ENCODE measurements around the gene MEDAG. TPM values are rescaled to one million over a fixed set of nuclear protein-coding genes. Genes with fewer than 3 reads are reported as not detected.

Gene MEDAG
- total and polyA plus RNA-seq, 2 donors (not counting 3 experiments of a cell fraction or from before 2014, with no cell fraction given), result 27.2 TPM

DNA sequence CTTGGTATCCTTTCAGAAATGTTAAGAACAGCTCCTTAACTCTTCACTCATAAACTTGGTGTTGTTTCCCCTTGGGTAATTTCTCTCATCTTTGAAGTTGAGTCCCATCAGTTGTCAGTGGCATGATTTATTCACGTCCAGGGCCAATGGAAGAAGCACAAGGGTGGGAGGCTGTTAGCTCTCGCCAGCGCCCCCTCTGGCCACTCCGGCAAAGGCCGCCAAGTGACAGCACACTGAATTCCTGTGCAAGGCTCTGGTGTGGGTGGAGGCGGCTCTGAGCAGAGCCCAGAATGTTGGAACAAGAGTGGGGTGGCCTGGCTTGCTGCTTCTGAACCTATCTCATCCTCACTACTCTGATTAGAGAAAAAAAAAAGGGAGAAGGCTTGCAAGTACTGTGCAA lies 13.1 kb upstream of the MEDAG start:
- H3K4me3 ChIP-seq (replicated peaks in 1 of 3; ENCODE audit: insufficient read depth in 1 of 3, low read depth in 1 of 3, low read length in 3 of 3), result no peak overlapping the region
- ChIA-PET CTCF (interaction anchor here (0.8 to 2.0 kb wide), 10 partner anchors 11 to 118 kb away, joined by 3 to 7 read pairs (median 4); no protein-coding TSS in a partner anchor), POLR2A (no interaction called here)
- H3K9me1 ChIP-seq (replicated peaks; ENCODE audit: control insufficient read depth, extremely low read depth, insufficient read depth, low read length), result no peaks in the 10 kb centered on the region
- H3K9me3 ChIP-seq (replicated peaks; ENCODE audit: control insufficient read depth, insufficient read depth, low read length), result no peaks in the 10 kb centered on the region
- H2AFZ ChIP-seq (ENCODE audit: low read depth, low read length), result no peak overlapping the region
- no peak overlapping the region for H3K9ac ChIP-seq (replicated peaks; ENCODE audit: extremely low read depth, insufficient read depth, low read length)
- peaks cover 12% of the 10 kb centered on the region for H3K4me1 ChIP-seq (ENCODE audit: control insufficient read depth, extremely low read depth, insufficient read depth, low read length)
- FAIRE-seq (no peak), DNase-seq (ENCODE audit: low read depth, low spot score) (no peak)
- no peaks in the 10 kb centered on the region for H3K79me2 ChIP-seq (ENCODE audit: control insufficient read depth, insufficient read depth, low read length)
- no peak overlapping the region for H3K4me2 ChIP-seq (ENCODE audit: insufficient read depth, low read length)
- no peaks in the 10 kb centered on the region for H3K36me3 ChIP-seq (ENCODE audit: control insufficient read depth in 2 of 2, extremely low read depth in 1 of 2, insufficient read depth in 2 of 2, low read length in 2 of 2)
- TF ChIP-seq, protein P1, sequence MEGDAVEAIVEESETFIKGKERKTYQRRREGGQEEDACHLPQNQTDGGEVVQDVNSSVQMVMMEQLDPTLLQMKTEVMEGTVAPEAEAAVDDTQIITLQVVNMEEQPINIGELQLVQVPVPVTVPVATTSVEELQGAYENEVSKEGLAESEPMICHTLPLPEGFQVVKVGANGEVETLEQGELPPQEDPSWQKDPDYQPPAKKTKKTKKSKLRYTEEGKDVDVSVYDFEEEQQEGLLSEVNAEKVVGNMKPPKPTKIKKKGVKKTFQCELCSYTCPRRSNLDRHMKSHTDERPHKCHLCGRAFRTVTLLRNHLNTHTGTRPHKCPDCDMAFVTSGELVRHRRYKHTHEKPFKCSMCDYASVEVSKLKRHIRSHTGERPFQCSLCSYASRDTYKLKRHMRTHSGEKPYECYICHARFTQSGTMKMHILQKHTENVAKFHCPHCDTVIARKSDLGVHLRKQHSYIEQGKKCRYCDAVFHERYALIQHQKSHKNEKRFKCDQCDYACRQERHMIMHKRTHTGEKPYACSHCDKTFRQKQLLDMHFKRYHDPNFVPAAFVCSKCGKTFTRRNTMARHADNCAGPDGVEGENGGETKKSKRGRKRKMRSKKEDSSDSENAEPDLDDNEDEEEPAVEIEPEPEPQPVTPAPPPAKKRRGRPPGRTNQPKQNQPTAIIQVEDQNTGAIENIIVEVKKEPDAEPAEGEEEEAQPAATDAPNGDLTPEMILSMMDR (IDR thresholded peaks at IDR 0.05; ENCODE audit: extremely low read depth in 1 of 2, insufficient read depth in 1 of 2, low read depth in 1 of 2, low read length in 2 of 2), result peak; percentile 47 to 51
- TF ChIP-seq FOS (IDR thresholded peaks at IDR 0.05; ENCODE audit: borderline replicate concordance, insufficient read depth, low read length) (no peak), POLR2A (IDR thresholded peaks at IDR 0.05; ENCODE audit: low read depth, low read length) (no peak), EZH2 (IDR thresholded peaks at IDR 0.05; ENCODE audit: borderline replicate concordance, low read depth, low read length, severe bottlenecking) (no peak)
- no peak overlapping the region for H3K27ac ChIP-seq (ENCODE audit: insufficient read depth, low read depth, low read length)
- BruUV-seq (replicated peaks), result no TSS peak
- no peaks in the 10 kb centered on the region for H3K27me3 ChIP-seq (ENCODE audit: control insufficient read depth in 2 of 2, insufficient read depth in 2 of 2, low read length in 2 of 2)
- H4K20me1 ChIP-seq (replicated peaks; ENCODE audit: control insufficient read depth, extremely low read depth, insufficient read depth, low read length), result no peaks in the 10 kb centered on the region
- intact Hi-C loops (cut with micrococcal nuclease) (no loop called here), dilution Hi-C loops (cut with MboI; ENCODE audit: extremely low pct_ligation_motif_present, low sequenced_read_pairs) (no loop called here)

DNA sequence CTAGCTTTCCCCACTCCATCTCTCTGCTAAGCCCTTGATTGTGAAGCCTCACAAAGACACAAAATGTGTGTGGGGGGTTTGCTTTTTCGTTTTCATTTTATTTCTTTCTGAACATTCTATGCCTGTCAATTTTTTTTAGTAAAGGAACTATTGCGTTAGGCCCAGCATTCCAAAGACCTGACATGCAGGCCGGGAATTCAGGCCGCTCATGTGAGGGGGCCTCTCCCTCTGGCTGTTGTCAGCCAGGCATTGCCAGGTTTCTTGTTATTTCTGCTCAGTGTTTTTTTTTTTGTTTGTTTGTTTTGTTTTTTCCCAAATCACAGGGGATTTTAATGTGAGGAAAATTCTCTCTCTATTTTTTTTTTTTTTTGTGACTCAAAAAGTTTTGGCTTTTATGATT lies 10.3 kb upstream of the MEDAG start:
- Histone ChIP-seq H3K4me1 (ENCODE audit: control insufficient read depth, extremely low read depth, insufficient read depth, low read length) (peaks cover 38% of the 10 kb centered on the region), H3K27me3 (ENCODE audit: control insufficient read depth in 2 of 2, insufficient read depth in 2 of 2, low read length in 2 of 2) (no peaks in the 10 kb centered on the region), H3K4me3 (replicated peaks in 1 of 3; ENCODE audit: insufficient read depth in 1 of 3, low read depth in 1 of 3, low read length in 3 of 3) (no peak overlapping the region), H3K4me2 (ENCODE audit: insufficient read depth, low read length) (no peak overlapping the region), H3K9me3 (replicated peaks; ENCODE audit: control insufficient read depth, insufficient read depth, low read length) (no peaks in the 10 kb centered on the region), H3K36me3 (ENCODE audit: control insufficient read depth in 2 of 2, extremely low read depth in 1 of 2, insufficient read depth in 2 of 2, low read length in 2 of 2) (no peaks in the 10 kb centered on the region), H4K20me1 (replicated peaks; ENCODE audit: control insufficient read depth, extremely low read depth, insufficient read depth, low read length) (no peaks in the 10 kb centered on the region), H3K27ac (ENCODE audit: insufficient read depth, low read depth, low read length) (peak overlapping the region; percentile 61), H2AFZ (ENCODE audit: low read depth, low read length) (peak overlapping the region; percentile 74), H3K9ac (replicated peaks; ENCODE audit: extremely low read depth, insufficient read depth, low read length) (peak overlapping the region; percentile 47), H3K9me1 (replicated peaks; ENCODE audit: control insufficient read depth, extremely low read depth, insufficient read depth, low read length) (no peaks in the 10 kb centered on the region), H3K79me2 (ENCODE audit: control insufficient read depth, insufficient read depth, low read length) (no peaks in the 10 kb centered on the region)
- TF ChIP-seq, protein P1 (IDR thresholded peaks at IDR 0.05; ENCODE audit: extremely low read depth in 1 of 2, insufficient read depth in 1 of 2, low read depth in 1 of 2, low read length in 2 of 2), result no peak
- no peak for TF ChIP-seq POLR2A (IDR thresholded peaks at IDR 0.05; ENCODE audit: low read depth, low read length)
- no peak for TF ChIP-seq EZH2 (IDR thresholded peaks at IDR 0.05; ENCODE audit: borderline replicate concordance, low read depth, low read length, severe bottlenecking)
- no peak for TF ChIP-seq GATA2 (IDR thresholded peaks at IDR 0.05; ENCODE audit: insufficient read depth, insufficient read length, low read depth, low read length)
- TF ChIP-seq FOS (IDR thresholded peaks at IDR 0.05; ENCODE audit: borderline replicate concordance, insufficient read depth, low read length), result no peak
- TF ChIP-seq, protein P2, sequence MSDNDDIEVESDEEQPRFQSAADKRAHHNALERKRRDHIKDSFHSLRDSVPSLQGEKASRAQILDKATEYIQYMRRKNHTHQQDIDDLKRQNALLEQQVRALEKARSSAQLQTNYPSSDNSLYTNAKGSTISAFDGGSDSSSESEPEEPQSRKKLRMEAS (IDR thresholded peaks at IDR 0.05; ENCODE audit: insufficient read depth, insufficient read length), result no peak
- no peak for TF ChIP-seq JUN (IDR thresholded peaks at IDR 0.05; ENCODE audit: borderline replicate concordance, insufficient read depth, insufficient read length, low read depth)
- no peak for TF ChIP-seq POLR2AphosphoS5 (IDR thresholded peaks at IDR 0.05; ENCODE audit: insufficient read depth, low read depth, low read length)
- TF ChIP-seq MYC (IDR thresholded peaks at IDR 0.05; ENCODE audit: low read depth, low read length), result no peak
- no TSS peak for BruUV-seq (replicated peaks)
- ChIA-PET CTCF (interaction anchor here (1.1 kb wide), 1 partner anchor 15 kb away, joined by 3 read pairs; no protein-coding TSS in a partner anchor), POLR2A (no interaction called here)
- intact Hi-C loops (cut with micrococcal nuclease), result no loop called here
- dilution Hi-C loops (cut with MboI; ENCODE audit: extremely low pct_ligation_motif_present, low sequenced_read_pairs), result no loop called here
- FAIRE-seq (peak; percentile 63), DNase-seq (ENCODE audit: low read depth, low spot score) (peak; percentile 63)

Measured in endothelial cell of umbilical vein (primary cell).